ENCODE data around the gene KDM5B. TPM values are rescaled to one million over a fixed set of nuclear protein-coding genes. Genes with fewer than 3 reads are reported as not detected.

The KDM5B gene
- total and polyA plus RNA-seq, 2 of the 8 experiments (the other 6 are each of a cell fraction or from before 2014, with no cell fraction given): 73.3 to 210 TPM

DNA sequence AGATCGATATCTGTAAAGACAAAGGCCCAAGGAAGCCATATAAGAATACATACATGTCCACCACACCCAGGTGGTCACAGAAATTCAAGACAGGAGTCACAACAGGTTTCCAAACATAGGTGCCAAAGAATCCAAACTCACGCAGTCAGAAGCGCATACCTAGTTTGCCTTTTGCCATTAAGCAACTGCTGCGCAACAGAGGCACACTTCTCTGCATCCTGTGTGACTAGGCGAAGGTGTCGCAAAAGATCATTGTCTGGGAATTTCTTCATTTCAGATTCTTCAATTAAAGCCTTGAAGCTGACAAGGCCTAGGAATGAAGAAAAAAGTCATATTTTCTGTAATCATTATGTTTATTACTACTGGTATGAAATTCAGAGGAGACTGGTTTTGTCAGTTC is 65.7 kb downstream of the KDM5B start (continued):
- TF ChIP-seq, protein P1, sequence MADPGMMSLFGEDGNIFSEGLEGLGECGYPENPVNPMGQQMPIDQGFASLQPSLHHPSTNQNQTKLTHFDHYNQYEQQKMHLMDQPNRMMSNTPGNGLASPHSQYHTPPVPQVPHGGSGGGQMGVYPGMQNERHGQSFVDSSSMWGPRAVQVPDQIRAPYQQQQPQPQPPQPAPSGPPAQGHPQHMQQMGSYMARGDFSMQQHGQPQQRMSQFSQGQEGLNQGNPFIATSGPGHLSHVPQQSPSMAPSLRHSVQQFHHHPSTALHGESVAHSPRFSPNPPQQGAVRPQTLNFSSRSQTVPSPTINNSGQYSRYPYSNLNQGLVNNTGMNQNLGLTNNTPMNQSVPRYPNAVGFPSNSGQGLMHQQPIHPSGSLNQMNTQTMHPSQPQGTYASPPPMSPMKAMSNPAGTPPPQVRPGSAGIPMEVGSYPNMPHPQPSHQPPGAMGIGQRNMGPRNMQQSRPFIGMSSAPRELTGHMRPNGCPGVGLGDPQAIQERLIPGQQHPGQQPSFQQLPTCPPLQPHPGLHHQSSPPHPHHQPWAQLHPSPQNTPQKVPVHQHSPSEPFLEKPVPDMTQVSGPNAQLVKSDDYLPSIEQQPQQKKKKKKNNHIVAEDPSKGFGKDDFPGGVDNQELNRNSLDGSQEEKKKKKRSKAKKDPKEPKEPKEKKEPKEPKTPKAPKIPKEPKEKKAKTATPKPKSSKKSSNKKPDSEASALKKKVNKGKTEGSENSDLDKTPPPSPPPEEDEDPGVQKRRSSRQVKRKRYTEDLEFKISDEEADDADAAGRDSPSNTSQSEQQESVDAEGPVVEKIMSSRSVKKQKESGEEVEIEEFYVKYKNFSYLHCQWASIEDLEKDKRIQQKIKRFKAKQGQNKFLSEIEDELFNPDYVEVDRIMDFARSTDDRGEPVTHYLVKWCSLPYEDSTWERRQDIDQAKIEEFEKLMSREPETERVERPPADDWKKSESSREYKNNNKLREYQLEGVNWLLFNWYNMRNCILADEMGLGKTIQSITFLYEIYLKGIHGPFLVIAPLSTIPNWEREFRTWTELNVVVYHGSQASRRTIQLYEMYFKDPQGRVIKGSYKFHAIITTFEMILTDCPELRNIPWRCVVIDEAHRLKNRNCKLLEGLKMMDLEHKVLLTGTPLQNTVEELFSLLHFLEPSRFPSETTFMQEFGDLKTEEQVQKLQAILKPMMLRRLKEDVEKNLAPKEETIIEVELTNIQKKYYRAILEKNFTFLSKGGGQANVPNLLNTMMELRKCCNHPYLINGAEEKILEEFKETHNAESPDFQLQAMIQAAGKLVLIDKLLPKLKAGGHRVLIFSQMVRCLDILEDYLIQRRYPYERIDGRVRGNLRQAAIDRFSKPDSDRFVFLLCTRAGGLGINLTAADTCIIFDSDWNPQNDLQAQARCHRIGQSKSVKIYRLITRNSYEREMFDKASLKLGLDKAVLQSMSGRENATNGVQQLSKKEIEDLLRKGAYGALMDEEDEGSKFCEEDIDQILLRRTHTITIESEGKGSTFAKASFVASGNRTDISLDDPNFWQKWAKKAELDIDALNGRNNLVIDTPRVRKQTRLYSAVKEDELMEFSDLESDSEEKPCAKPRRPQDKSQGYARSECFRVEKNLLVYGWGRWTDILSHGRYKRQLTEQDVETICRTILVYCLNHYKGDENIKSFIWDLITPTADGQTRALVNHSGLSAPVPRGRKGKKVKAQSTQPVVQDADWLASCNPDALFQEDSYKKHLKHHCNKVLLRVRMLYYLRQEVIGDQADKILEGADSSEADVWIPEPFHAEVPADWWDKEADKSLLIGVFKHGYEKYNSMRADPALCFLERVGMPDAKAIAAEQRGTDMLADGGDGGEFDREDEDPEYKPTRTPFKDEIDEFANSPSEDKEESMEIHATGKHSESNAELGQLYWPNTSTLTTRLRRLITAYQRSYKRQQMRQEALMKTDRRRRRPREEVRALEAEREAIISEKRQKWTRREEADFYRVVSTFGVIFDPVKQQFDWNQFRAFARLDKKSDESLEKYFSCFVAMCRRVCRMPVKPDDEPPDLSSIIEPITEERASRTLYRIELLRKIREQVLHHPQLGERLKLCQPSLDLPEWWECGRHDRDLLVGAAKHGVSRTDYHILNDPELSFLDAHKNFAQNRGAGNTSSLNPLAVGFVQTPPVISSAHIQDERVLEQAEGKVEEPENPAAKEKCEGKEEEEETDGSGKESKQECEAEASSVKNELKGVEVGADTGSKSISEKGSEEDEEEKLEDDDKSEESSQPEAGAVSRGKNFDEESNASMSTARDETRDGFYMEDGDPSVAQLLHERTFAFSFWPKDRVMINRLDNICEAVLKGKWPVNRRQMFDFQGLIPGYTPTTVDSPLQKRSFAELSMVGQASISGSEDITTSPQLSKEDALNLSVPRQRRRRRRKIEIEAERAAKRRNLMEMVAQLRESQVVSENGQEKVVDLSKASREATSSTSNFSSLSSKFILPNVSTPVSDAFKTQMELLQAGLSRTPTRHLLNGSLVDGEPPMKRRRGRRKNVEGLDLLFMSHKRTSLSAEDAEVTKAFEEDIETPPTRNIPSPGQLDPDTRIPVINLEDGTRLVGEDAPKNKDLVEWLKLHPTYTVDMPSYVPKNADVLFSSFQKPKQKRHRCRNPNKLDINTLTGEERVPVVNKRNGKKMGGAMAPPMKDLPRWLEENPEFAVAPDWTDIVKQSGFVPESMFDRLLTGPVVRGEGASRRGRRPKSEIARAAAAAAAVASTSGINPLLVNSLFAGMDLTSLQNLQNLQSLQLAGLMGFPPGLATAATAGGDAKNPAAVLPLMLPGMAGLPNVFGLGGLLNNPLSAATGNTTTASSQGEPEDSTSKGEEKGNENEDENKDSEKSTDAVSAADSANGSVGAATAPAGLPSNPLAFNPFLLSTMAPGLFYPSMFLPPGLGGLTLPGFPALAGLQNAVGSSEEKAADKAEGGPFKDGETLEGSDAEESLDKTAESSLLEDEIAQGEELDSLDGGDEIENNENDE (IDR thresholded peaks at IDR 0.05; ENCODE audit: insufficient replicate concordance, low read length): no peak
- TF ChIP-seq EP300 (IDR thresholded peaks at IDR 0.05; ENCODE audit: borderline replicate concordance in 1 of 2, low read depth in 2 of 2, low read length in 2 of 2): no peak
- TF ChIP-seq CHD2 (IDR thresholded peaks at IDR 0.05; ENCODE audit: low read length): no peak
- no peak for TF ChIP-seq PHF8 (conservative IDR thresholded peaks at IDR 0.05; ENCODE audit: low read depth, low read length)
- no peak for TF ChIP-seq BCL11A (IDR thresholded peaks at IDR 0.05; ENCODE audit: low read depth in 2 of 2, low read length in 2 of 2)
- no peak for TF ChIP-seq KDM5A (IDR thresholded peaks at IDR 0.05; ENCODE audit: low read length)
- TF ChIP-seq ATF2 (IDR thresholded peaks at IDR 0.05; ENCODE audit: low read length): no peak

Data from H1 (cell line).